ENCODE measurements around the gene SYT9.

DNA sequence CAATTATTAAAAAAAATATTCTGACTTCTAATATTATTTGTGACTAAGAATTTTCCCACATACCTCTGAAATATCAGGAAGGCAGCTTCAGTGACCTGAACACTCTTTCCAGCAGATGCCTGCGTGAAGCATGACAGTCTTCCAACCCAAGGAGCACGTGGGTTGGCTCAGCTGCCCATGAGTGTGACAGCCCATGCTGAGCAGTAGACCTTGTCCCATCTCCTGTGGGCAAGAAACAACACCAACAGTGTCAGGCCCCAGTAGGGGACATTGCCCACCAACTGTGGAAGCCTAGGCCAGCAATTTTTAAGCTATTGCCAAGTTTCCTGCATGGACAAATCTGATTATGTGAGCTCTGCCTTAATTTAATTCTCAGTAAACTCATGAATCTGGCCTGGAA, 167.2 kb downstream of the SYT9 start:
- TF ChIP-seq EZH2 (IDR thresholded peaks at IDR 0.05; ENCODE audit: low read depth, low read length, severe bottlenecking) (no peak), ZNF274 (IDR thresholded peaks at IDR 0.05; ENCODE audit: borderline replicate concordance, extremely low read depth, low read length) (no peak), SIN3A (conservative IDR thresholded peaks at IDR 0.05 in 1 of 2, IDR thresholded peaks at IDR 0.05 in 1 of 2; ENCODE audit: low read depth in 1 of 2, low read length in 2 of 2) (no peak), GTF2F1 (IDR thresholded peaks at IDR 0.05; ENCODE audit: borderline replicate concordance, low read depth, low read length) (no peak), TBP (IDR thresholded peaks at IDR 0.05; ENCODE audit: low read depth, low read length) (no peak), USF2 (IDR thresholded peaks at IDR 0.05; ENCODE audit: low read length) (no peak), SAP30 (IDR thresholded peaks at IDR 0.05; ENCODE audit: insufficient read depth, insufficient replicate concordance, low read length) (no peak), CTBP2 (IDR thresholded peaks at IDR 0.05; ENCODE audit: borderline replicate concordance, insufficient read depth, insufficient read length, low read length) (no peak), BRCA1 (IDR thresholded peaks at IDR 0.05; ENCODE audit: low read depth, low read length) (no peak), NRF1 (IDR thresholded peaks at IDR 0.05; ENCODE audit: low read depth, low read length) (no peak), TCF12 (IDR thresholded peaks at IDR 0.05; ENCODE audit: low read depth, low read length) (no peak)
- TF ChIP-seq, protein P1, sequence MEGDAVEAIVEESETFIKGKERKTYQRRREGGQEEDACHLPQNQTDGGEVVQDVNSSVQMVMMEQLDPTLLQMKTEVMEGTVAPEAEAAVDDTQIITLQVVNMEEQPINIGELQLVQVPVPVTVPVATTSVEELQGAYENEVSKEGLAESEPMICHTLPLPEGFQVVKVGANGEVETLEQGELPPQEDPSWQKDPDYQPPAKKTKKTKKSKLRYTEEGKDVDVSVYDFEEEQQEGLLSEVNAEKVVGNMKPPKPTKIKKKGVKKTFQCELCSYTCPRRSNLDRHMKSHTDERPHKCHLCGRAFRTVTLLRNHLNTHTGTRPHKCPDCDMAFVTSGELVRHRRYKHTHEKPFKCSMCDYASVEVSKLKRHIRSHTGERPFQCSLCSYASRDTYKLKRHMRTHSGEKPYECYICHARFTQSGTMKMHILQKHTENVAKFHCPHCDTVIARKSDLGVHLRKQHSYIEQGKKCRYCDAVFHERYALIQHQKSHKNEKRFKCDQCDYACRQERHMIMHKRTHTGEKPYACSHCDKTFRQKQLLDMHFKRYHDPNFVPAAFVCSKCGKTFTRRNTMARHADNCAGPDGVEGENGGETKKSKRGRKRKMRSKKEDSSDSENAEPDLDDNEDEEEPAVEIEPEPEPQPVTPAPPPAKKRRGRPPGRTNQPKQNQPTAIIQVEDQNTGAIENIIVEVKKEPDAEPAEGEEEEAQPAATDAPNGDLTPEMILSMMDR (IDR thresholded peaks at IDR 0.05; ENCODE audit: control extremely low read depth in 1 of 3, insufficient read depth in 1 of 3, low read depth in 1 of 3, low read length in 3 of 3), result no peak

Measured in H1 (cell line).